Islet precursor cell (in vitro differentiated cells): ENCODE results near the gene BZW1.

Experiments used
- DNase-seq: peaks from one replicate; pipeline ENCODE4 v3.0.0-alpha.2; 2018

The BZW1 gene

DNA sequence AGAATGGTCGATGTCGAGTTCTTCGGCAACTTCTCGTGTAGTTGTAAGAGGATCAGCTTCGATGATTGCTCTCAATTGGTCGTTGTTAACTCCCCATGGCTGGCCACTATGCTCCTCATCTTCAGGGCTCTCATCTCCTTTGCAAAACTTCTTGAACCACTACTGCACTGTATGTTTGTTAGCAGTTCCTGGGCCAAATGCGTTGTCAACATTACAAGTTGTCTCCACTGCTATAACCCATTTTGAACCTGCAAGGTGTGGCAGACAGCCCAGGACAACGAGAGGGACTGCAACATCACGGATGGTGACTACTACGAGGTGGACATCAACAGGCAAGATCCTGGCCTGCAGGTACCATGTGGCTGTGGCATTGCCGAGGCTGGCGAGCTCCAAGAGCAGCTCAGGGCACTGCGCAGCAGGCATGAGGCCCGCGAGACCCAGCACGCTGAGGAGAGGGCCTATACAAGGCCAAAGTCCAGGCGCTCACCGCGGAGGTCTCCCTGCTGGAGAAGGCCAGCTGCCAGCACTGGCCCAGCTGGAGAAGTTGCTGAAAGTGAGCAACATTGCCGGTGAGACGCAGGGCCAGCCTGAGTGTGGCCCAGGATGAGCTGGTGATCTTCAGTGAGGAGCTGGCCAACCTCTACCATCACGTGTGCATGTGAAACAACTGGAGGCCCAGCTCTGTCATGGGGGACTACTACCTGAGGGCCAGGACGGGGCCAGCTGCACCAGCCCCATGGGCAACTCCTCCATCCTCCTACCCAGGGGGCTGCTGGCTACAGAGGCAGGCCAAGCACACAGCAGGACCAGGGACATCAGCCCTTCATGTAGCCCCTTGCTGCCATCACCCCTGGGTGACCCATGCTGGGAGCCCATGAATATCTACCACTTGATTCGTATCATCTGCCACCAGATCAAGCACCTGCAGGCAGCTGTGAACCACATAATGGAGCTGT, 32.6 kb downstream of the BZW1 start:
- DNase-seq = peak; percentile 49

DNA sequence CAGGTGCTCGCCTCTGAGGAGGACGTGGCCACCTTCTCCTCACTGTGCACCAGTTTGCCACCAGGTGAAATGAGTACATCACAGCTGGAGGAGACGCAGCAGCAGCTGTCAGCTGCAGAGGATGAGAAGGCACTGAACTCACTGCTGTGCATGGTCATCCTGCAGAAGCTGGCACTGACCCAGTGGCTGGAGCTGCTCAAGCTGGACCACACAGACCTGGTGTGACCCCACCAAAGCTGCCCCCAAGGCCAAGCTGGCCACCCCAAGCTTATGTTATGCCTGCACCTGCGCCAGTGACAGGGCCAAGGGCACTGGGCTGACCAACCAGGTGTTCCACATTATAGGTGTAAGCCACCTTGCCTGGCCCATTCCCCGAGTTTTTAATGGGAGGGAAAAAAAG, 33.5 kb downstream of the BZW1 start:
- peak; percentile 40 for DNase-seq

DNA sequence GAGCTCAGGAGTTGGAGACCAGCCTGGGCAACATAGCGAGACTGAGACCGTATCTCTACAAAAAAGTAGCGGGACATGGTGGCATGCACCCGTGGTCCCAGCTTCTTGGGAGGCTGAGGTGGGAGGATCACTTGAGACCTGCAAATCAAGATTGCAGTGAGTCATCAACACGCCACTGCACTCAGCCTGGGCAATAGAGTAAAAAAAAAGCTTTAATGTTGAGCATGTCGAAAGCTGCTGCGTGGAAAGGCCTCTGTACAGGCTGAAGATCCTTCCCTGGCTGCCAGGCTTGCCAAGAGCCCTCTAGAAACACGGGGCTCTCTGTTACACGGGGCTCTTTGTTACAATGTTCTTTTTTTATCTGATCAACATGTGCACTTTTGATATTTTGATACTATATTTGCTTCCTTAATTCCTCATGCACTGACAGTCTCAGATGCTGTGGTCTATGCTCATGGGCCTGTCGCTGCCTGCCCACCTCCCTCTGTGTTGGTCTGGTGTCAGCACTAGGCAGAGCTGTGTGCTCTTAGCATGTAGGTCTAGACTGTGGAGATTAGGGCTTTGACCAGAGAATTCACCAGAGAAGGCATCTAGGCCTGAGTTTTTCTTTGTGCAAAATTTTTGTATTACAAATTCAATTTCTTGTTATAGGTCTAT, 34.1 kb downstream of the BZW1 start:
- peak; percentile 46 for DNase-seq

DNA sequence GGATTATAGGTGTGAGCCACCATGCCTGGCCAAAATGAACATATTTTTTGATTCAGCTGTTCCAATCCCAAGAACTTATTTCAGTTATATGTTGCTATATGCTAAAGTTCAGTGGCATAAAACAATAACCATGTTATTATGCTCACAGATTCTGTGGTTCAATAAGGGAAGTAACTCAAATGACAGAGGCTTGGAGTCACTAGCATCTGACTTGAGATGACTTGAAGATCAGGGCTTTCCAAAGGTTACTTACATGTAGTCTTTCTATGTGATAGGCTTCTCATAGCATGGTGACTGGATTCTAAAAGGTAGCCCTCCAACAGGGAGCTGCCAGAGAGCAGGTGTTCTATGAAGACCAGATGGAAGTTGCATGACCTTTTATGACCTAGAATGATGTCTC, 35.6 kb downstream of the BZW1 start:
- no peak for DNase-seq

DNA sequence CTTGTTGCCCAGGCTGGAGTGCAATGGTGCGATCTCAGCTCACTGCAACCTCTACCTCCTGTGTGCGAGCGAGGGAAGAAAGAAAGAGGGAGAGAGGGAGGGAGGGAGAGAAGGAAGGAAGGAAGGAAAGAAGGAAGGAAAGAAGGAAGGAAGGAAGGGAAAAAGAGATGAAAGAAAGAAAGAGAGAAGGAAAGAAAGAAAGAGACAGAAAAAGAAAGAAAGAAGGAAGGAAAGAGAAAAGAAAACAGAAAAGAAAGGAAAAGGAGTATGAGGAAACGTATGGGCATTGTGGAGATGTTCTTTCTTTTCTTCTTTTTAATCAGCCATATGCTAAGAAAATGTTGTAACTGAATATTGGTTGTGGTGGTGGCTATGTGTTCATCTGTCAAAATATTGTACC, 36.2 kb downstream of the BZW1 start:
- DNase-seq = peak; percentile 11

DNA sequence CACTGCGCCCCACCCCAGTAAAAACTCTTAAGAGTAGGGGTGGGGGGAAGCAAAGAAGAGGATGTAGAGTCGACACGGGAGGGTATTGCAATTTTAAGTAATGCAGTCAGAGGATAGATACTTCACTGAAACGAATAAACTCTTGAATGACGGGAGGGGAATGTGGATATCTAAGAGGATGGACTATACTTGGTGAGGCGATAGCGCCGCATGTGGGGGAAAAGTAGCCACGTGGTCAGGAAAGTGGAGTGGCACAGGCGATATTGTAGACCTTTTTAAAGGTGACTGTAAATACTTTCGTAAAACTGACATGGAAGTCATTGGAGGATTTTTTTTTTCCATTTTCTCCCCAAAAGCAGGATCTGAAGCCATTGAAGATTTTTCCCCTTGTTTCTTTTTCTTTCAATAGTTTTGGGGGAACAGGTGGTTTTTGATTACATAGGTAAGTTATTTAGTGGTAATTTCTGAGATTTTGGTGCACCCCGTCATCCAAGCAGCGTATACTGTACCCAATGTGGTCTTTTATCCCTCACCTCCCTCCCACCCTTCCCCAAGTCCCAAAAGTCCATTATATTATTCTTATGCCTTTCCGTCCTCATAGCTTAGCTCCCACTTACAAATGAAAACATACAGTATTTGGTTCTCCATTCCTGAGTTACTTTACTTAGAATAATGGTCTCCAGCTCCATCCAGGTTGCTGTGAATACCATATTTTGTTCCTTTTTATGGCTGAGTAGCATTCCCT, 39.0 kb downstream of the BZW1 start:
- DNase-seq = peak; percentile 37

DNA sequence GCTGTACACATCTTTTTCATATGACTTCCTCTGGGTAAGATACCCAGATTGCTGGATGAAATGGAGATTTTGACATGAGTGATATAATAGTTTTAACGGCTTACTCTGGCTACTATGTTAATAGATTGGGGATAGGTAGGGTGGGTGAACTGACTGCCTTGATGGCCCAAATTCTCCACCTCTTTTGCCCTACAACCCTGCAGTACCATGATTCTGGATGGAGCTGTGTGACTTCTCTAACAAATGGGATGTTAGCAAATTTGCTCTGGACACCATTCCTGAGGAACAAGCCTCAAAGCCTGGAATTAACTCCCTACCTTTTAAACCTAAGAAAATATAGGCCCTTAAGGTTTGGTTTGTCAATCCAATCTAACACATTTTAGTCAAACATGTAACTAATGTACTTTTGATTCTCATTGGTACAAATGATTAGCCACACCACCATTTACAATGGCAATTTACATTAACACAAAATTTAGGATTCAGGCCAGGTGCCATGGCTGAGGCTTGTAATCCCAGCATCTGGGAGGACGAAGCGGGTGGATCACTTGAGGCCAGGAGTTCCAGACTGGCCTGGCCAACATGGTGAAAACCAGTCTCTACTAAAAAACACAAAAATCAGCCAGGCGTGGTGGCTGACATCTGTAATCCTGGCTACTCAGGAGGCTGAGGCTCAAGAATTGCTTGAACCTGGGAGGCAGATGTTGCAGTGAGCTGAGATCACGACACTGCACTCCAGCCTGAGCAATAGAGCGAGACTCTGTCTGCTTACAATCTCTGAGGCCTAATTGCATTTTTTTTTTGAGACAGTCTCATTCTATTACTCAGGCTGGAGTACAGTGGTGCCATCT, 39.9 kb downstream of the BZW1 start:
- DNase-seq = peak; percentile 32

DNA sequence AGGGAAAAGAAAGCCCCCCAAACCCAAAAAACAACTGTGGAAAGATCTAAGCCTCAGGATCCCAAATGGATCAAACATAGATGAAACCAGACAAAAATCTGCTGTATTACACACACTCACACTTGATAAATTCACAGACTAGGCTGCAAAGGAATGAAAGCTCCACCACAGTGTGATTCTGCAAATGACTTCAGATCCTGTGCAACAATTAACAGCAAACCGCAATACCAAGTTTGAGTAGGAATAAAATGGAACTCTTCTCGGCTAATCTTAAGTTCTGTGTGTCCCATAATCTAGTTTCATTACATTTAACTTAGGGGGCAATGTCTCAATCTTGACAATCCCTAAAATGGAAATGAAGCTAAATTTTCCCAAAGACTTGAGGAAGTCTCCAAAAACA, 40.9 kb downstream of the BZW1 start:
- DNase-seq = no peak

DNA sequence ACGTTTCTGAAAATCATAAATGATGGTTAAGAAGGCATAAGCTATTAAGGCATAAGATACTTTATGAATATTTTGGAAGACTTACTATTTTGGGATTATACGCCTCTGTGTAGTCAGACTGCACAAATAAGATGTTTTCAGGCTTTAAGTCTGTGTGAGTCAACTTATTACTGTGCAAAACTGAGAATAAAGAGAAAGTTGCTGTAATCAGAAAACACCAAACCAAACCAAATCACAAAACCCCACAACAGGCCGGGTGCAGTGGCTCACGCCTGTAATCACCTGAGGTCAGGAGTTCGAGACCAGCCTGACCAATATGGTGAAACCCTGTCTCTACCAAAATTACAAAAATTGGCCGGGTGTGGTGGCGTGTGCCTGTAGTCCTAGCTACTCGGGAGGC, 45.1 kb downstream of the BZW1 start:
- DNase-seq = no peak

DNA sequence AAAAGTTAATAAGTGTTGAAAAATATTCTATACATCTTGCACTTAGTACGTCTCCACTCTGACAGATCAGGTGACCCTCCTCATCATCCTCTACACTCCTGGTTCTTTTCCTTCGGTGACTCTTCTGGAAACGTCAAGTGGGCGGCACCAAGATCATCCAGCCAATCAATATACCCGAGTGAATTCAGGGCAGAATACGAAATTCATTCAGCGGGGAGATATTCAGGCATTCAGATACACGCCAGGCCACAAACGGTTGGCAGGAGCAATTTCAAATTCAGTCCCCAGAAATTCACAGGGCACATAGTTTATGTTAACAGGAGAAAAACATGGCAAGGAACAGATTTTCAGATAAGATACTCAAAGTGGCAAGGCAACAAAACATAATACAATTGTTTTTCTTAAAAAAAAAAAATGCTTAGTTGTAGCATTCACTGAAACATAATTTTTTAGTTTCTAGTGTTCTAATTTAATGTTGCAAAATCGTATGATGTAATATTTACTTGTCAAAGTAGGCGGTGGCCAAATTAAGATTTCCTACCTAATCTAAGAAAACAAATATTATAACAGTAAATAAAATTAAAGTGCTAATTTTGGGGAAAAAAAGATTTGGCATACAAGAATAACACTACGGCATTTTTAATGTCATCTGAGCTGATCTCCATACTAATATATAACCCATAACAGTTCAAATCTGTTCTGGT, 48.5 kb downstream of the BZW1 start:
- DNase-seq = no peak

DNA sequence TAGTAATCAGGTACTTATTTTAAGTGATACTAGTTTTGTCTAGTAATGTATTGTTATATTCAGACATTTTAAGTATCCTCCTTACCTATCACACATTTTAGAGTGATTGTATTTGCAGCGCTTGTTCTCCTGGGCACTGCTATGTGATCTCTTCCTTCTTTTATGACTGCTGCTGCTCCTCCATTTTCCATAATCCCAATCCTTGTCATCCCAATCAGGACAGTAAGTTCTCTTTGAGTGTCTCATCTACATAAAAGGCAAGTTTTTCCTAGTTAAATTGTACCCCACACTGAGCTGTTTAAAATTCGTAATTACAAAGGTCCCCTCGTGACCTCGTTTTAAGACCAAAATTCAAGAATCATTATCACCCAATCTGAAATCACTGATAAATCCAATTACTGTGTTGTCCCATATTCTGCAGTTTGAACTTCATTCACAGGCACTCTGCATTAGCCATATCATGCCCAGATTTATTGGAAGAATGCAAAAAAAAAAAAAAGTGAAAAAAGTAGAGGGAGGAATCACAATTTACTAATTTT, 50.0 kb downstream of the BZW1 start:
- no peak for DNase-seq

DNA sequence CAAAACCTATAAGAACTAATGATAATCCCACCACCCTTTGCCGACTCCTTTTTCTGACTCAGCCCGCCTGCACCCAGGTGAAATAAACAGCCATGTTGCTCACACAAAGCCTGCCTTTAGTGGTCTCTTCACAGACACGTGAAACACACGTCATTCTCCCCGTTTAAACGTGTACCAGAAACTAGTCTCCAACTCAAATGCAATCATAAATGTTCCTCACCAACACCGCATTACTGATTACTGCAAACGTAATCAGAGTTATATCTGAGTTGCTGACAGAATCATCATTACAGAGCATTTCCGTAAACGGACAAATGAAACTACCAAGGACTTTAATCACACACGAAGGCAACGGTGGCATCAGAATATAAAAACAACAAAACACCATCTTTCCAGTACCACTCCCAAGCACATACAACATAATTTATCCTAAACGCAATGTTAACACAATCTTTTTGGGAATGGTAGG, 50.9 kb downstream of the BZW1 start:
- no peak for DNase-seq

DNA sequence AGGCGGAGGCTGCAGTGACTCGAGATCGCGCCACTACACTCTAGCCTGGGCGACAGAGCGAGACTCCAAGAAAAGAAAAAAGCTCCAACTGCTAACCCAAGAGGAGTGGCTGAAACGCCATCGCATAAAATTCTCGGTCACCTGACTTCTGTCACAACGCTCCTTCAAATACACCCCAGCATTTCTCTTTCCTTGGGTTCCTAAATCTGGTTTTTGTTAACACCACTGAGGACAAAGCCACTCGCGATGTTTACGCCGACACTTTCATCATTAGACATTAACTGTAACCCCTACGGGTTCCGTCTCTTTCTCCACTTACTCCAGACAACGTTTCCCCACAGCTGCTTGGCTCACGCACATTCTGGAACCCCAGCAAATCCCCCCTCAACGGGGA, 52.1 kb downstream of the BZW1 start:
- no peak for DNase-seq

DNA sequence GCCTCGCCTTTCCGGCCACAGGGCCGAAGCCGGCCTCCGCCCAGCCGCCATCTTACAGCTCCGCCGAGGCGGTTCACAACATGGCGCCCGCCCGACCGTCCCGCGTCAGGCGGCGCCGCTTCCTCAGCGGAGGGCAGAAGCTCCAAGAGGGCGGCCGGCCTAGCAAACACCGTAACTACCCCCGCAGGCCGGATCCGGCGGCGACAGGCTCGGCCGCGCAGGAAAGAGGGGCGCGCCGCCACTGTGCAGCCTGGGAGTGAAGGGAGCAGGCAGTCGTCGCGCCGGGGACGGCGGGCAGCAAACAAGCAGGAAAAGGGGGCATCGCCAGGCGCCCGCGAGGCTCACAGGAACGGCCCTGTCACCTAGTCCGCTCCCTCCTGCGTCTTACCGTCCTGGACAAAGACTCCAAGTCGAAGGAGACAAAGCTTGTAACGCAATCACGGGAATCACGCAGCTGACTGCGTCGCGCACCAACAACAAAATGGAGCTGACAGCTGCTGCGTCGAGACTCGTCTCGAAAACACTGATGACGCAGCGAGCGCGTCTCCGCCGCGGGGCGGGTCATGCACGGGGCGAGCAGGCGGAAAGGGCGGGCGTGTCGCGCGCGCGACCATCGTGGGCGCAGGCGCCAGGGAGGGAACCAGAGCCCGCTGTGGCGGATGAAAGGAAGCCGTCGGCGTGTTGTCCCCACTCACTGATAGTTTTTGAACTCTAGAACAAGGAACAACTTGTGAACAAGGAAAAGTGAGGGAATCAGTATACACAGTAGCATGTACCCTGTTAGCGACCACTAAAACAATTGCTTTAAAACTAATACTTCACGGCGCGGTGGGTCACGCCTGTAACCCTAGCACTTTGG, 52.7 kb downstream of the BZW1 start, which contains the start of gene CLK1:
CLK1 (minus strand) TSS at position 483 of the 859 bp plus-strand sequence. CDS start 2,796 bp downstream, outside the sequence.
- peak; percentile 96 for DNase-seq

DNA sequence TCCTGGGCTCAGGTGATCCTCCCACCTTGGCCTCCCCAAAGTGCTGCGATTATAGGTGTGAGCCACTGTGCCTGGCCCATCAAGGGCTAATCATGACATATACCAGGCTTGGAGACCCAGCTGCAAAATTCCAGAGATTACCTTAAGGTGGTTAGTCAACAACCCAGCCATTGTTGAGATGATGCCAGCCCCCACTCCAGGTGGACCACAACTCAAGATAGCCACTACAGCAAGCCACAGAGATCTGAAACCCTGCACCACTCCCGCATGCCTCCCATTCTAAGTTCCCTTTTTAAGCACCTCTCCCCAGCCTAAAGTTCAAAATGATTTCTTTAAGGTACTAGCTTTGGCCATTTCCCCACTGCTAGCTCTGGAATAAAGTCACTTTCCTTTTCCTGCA, 57.3 kb downstream of the BZW1 start:
- no peak for DNase-seq

DNA sequence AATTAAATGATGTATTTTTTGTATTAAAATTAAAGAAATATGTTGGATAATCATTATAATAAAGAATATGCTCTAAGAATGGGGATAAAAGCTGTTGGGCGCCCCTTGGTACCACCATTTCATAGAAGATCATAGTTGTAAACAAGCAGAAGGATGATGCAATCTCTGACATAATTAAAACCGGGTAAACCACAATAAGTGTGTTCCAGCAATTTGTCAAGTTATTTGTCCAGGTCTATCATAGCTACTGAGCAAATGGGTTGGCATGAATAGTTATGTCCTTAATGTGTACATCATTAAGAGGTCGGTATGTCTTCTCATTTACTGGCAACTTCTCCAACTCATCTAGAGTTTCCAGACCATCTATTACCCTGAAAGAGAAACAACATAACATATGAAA, 59.4 kb downstream of the BZW1 start:
- DNase-seq = no peak

DNA sequence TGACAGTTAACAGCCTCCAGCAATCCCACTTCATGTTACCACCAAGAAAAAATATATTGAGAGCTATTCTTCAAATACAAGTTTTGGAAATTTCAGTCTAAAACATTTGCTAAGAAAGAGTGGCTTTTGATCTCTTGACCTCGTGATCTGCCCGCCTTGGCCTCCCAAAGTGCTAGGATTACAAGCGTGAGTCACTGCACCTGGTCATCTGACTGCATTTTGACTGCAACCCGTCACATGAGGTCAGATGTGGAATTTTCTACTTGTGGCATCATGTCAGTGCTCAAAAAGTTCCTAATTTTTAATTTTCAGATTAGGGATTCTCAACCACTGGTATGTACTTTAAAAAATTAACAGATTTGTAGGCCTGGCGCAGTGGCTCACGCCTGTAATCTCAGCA, 61.9 kb downstream of the BZW1 start:
- no peak for DNase-seq
